Measurements from ENCODE around the gene MRPL53.

GRCh38 chr2:74474899-74475298 is 2.4 kb upstream of the MRPL53 start:
- TF ChIP-seq, protein P1, sequence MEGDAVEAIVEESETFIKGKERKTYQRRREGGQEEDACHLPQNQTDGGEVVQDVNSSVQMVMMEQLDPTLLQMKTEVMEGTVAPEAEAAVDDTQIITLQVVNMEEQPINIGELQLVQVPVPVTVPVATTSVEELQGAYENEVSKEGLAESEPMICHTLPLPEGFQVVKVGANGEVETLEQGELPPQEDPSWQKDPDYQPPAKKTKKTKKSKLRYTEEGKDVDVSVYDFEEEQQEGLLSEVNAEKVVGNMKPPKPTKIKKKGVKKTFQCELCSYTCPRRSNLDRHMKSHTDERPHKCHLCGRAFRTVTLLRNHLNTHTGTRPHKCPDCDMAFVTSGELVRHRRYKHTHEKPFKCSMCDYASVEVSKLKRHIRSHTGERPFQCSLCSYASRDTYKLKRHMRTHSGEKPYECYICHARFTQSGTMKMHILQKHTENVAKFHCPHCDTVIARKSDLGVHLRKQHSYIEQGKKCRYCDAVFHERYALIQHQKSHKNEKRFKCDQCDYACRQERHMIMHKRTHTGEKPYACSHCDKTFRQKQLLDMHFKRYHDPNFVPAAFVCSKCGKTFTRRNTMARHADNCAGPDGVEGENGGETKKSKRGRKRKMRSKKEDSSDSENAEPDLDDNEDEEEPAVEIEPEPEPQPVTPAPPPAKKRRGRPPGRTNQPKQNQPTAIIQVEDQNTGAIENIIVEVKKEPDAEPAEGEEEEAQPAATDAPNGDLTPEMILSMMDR (IDR thresholded peaks at IDR 0.05): no peak
- TF ChIP-seq POLR2AphosphoS5 (IDR thresholded peaks at IDR 0.05) (no peak), POLR2A (IDR thresholded peaks at IDR 0.05) (no peak)
